Heart left ventricle (tissue), 13 donors: ENCODE results near the gene FSTL4.

ENCODE experiments used
- POLR2A ChIP-seq, 2 donors: fragments of 450-650 bp; IDR thresholded peaks; one replicate each; pipeline ENCODE4 v1.6.1; 2017; ENCODE audit warnings: antibody characterized with exemption in 2 of 2, mild to moderate bottlenecking in 2 of 2, moderate library complexity in 2 of 2
- TF ChIP-seq, protein P1 (sequence below), 12 donors: fragments of 200-600 bp; sonication (generic) in 4 of 12; IDR thresholded peaks; one replicate each; pipeline versions ENCODE4 v1.5.0 to v1.8.0; 2018 to 2022; ENCODE audit warnings: antibody characterized with exemption in 12 of 12, mild to moderate bottlenecking in 5 of 12
- donor health status: ischemic (EF 13 %, LVEDD 7.1; RV severe dilation, severe dysfunction).
- donor health status: DM: no; HTN: yes; CAD: no.
- donor health status: DM: no; HTN: no; CAD: no.
- donor health status: ischemic (EF 25% LVEDD 6.9; RV normal size, moderate dysfunction).
- donor health status: ischemic (EF 25% LVEDD 5.7; RV mildly dilated, moderate dysfunction).
- donor health status: ischemic (EF 35%, LVEDD 5.7; RV mildly dilated, moderate dysfunction).
- donor health status: nonischemic (EF 11% LVEDD 7.7; RV severe dilation, severe dysfunction).
- donor health status: DM: yes; HTN: yes; CAD: no.
- donor health status: PGD.
- donor health status: ischemic (EF 29% LVEDD 5.4; RV normal size, mild dysfunction).
- donor health status: nonischemic (EF 23%, LVEDD 6.1; RV moderate dilation, normal function).

- TF ChIP-seq, protein P1, sequence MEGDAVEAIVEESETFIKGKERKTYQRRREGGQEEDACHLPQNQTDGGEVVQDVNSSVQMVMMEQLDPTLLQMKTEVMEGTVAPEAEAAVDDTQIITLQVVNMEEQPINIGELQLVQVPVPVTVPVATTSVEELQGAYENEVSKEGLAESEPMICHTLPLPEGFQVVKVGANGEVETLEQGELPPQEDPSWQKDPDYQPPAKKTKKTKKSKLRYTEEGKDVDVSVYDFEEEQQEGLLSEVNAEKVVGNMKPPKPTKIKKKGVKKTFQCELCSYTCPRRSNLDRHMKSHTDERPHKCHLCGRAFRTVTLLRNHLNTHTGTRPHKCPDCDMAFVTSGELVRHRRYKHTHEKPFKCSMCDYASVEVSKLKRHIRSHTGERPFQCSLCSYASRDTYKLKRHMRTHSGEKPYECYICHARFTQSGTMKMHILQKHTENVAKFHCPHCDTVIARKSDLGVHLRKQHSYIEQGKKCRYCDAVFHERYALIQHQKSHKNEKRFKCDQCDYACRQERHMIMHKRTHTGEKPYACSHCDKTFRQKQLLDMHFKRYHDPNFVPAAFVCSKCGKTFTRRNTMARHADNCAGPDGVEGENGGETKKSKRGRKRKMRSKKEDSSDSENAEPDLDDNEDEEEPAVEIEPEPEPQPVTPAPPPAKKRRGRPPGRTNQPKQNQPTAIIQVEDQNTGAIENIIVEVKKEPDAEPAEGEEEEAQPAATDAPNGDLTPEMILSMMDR (IDR thresholded peaks at IDR 0.05): no peak
- no peak for TF ChIP-seq POLR2A (IDR thresholded peaks at IDR 0.05)
Observed at GRCh38 chr5:133528841-133529240, 83.5 kb downstream of the FSTL4 start.
